ENCODE results near the gene JAK3. TPM values are rescaled to one million over a fixed set of nuclear protein-coding genes. Genes with fewer than 3 reads are reported as not detected.

Gene JAK3
- total RNA-seq, 1 donor from 2014 or later = 256 TPM

GRCh38 chr19:17843908-17844490 is 3.8 kb downstream of the JAK3 start:
- ChIA-PET CTCF (interaction anchor here (1.2 kb wide), 1 partner anchor 10 kb away, joined by 3 read pairs; no protein-coding TSS in a partner anchor), POLR2A (interaction anchor here (0.6 kb wide), 1 partner anchor 1011 kb away, joined by 8 read pairs; no protein-coding TSS in a partner anchor)
- no peak overlapping the region for H3K27ac Mint-ChIP-seq
- no peak overlapping the region for H3K4me3 Mint-ChIP-seq
- intact Hi-C loops (cut with micrococcal nuclease) = no loop called here
- H3K27me3 Mint-ChIP-seq = no peaks in the 10 kb centered on the region
- TF ChIP-seq CTCF (IDR thresholded peaks at IDR 0.05) = no peak
- peaks cover 58% of the 10 kb centered on the region for H3K36me3 Mint-ChIP-seq (ENCODE audit: low read depth)
- DNase-seq = no peak
- no peaks in the 10 kb centered on the region for H3K9me3 Mint-ChIP-seq
- no peak for ATAC-seq (ENCODE audit: low read depth)
- H3K4me1 Mint-ChIP-seq = peaks cover 47% of the 10 kb centered on the region

GRCh38 chr19:17843292-17843827 is 4.4 kb downstream of the JAK3 start:
- Mint-ChIP-seq H3K27ac (no peak overlapping the region), H3K4me3 (no peak overlapping the region), H3K27me3 (no peaks in the 10 kb centered on the region), H3K36me3 (ENCODE audit: low read depth) (peaks cover 63% of the 10 kb centered on the region), H3K4me1 (peaks cover 41% of the 10 kb centered on the region), H3K9me3 (no peaks in the 10 kb centered on the region)
- TF ChIP-seq CTCF (IDR thresholded peaks at IDR 0.05) = no peak
- CTCF ChIA-PET = interaction anchor here (1.2 kb wide), 1 partner anchor 9 kb away, joined by 3 read pairs; no protein-coding TSS in a partner anchor
- ATAC-seq (ENCODE audit: low read depth) (no peak), DNase-seq (no peak)
- intact Hi-C loops (cut with micrococcal nuclease) = no loop called here
- POLR2A ChIA-PET = interaction anchor here (0.5 to 0.6 kb wide), 2 partner anchors 376 to 1010 kb away, joined by 3 to 8 read pairs; no protein-coding TSS in a partner anchor

DNA sequence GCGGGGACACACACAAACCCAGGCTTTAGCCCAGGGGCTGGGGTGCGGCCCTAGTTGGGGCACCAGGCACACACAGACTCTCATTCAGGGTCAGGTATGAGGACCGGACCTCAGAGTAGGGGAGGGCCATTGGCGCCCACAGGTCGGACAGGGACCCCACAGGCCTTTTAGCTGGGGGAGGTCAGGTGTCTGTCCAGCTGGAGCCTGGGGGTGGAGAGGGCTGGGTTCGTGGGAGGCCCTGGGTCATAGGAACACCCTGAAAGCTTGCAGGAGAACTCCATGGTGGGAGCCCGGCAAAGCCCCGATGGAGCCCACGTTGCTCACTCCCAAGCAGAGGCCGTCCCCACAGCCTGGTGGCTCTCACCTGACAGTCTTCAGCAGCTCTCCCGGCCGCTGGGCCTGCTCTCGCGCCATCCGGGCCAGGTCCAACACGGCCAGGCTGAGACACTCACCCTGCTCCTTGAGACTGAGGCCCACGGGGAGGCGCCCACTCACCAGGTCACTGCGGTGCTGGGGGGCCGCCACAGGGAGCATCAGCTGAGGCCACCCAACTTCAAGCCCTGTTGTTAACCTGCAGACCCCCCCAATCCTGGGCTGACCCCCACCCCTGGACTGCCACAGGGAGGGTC is 5.0 kb downstream of the JAK3 start:
- H3K36me3 Mint-ChIP-seq (ENCODE audit: low read depth) = peaks cover 68% of the 10 kb centered on the region
- intact Hi-C loops (cut with micrococcal nuclease) = no loop called here
- peaks cover 35% of the 10 kb centered on the region for H3K4me1 Mint-ChIP-seq
- no peaks in the 10 kb centered on the region for H3K9me3 Mint-ChIP-seq
- ChIA-PET CTCF (no interaction called here), POLR2A (interaction anchor here (0.5 kb wide), 1 partner anchor 377 kb away, joined by 3 read pairs; no protein-coding TSS in a partner anchor)
- H3K27ac Mint-ChIP-seq = no peak overlapping the region
- no peak overlapping the region for H3K4me3 Mint-ChIP-seq
- no peak for TF ChIP-seq CTCF (IDR thresholded peaks at IDR 0.05)
- H3K27me3 Mint-ChIP-seq = no peaks in the 10 kb centered on the region
- DNase-seq (no peak), ATAC-seq (ENCODE audit: low read depth) (no peak)

GRCh38 chr19:17841810-17842662 is 5.7 kb downstream of the JAK3 start:
- Mint-ChIP-seq H3K9me3 (no peaks in the 10 kb centered on the region), H3K4me1 (peaks cover 31% of the 10 kb centered on the region), H3K27me3 (no peaks in the 10 kb centered on the region), H3K36me3 (ENCODE audit: low read depth) (peaks cover 72% of the 10 kb centered on the region), H3K27ac (no peak overlapping the region), H3K4me3 (no peak overlapping the region)
- DNase-seq (no peak), ATAC-seq (ENCODE audit: low read depth) (peak; percentile 87)
- ChIA-PET CTCF (no interaction called here), POLR2A (interaction anchor here (0.5 kb wide), 1 partner anchor 100 kb away, joined by 12 read pairs; no protein-coding TSS in a partner anchor)
- TF ChIP-seq CTCF (IDR thresholded peaks at IDR 0.05) = no peak
- intact Hi-C loops (cut with micrococcal nuclease) = no loop called here
